Mesenchymal stem cell (in vitro differentiated cells and primary cell): ENCODE measurements around the gene ZNF215.
"Not testable (repeated sequence)": the region's sequence is repeated elsewhere in the genome, so short reads cannot be mapped to it uniquely, and the experiment has no call there.

ENCODE experiments used
- DNase-seq: peaks from one replicate; pipeline ENCODE4 v3.0.0-alpha.2; 2013
- H2AFZ ChIP-seq: one replicate; pipeline ENCODE4 v1.6.1; 2013; ENCODE audit warnings: low read depth, mild to moderate bottlenecking, control low read depth, inconsistent platforms, low read length, moderate library complexity
- H2AK5ac ChIP-seq: 2 replicates; pipeline ENCODE4 v1.6.1; 2013; ENCODE audit warnings: low read length, moderate library complexity, mild to moderate bottlenecking, inconsistent platforms; ENCODE audit not compliant: severe bottlenecking
- H2BK120ac ChIP-seq: one replicate; pipeline ENCODE4 v1.6.1; 2013; ENCODE audit warnings: low read depth, mild to moderate bottlenecking, inconsistent platforms, low read length, moderate library complexity
- H2BK12ac ChIP-seq, 2 experiments: one replicate each; pipeline ENCODE4 v1.6.1; 2013; ENCODE audit warnings: inconsistent platforms in 2 of 2, low read length in 2 of 2, mild to moderate bottlenecking in 2 of 2, moderate library complexity in 2 of 2, control low read depth in 1 of 2
- H2BK15ac ChIP-seq: one replicate; pipeline ENCODE4 v1.6.1; 2013; ENCODE audit warnings: mild to moderate bottlenecking, low read depth, inconsistent platforms; ENCODE audit not compliant: poor library complexity, severe bottlenecking
- H2BK5ac ChIP-seq: 2 replicates; pipeline ENCODE4 v1.6.1; 2013; ENCODE audit warnings: low read depth, mild to moderate bottlenecking, low read length, control low read depth, inconsistent platforms; ENCODE audit not compliant: poor library complexity, severe bottlenecking
- H3K14ac ChIP-seq, 2 experiments: one replicate each; pipeline ENCODE4 v1.6.1; 2013; ENCODE audit warnings: inconsistent platforms in 2 of 2, low read length in 2 of 2, control low read depth in 1 of 2, mild to moderate bottlenecking in 1 of 2, moderate library complexity in 1 of 2
- H3K18ac ChIP-seq, 2 experiments: one replicate each; pipeline ENCODE4 v1.6.1; 2013; ENCODE audit warnings: inconsistent platforms in 2 of 2, low read length in 2 of 2, control low read depth in 1 of 2, low read depth in 1 of 2, mild to moderate bottlenecking in 1 of 2
- H3K23ac ChIP-seq, 2 experiments: one replicate each; pipeline ENCODE4 v1.6.1; 2013; ENCODE audit warnings: inconsistent platforms in 2 of 2, low read length in 2 of 2, mild to moderate bottlenecking in 2 of 2, moderate library complexity in 2 of 2, control low read depth in 1 of 2
- H3K27ac ChIP-seq: 2 replicates; pipeline ENCODE4 v1.5.1; 2013; ENCODE audit warnings: mild to moderate bottlenecking, moderate library complexity, low read length, control low read depth, inconsistent platforms; ENCODE audit not compliant: poor library complexity, severe bottlenecking
- H3K27me3 ChIP-seq, 2 experiments: 2 replicates each; pipeline versions ENCODE4 v1.6.1 to v1.7.0; 2013; ENCODE audit warnings: low read length in 2 of 2, mild to moderate bottlenecking in 2 of 2, moderate library complexity in 2 of 2, control low read depth in 1 of 2, inconsistent platforms in 1 of 2; ENCODE audit not compliant: control insufficient read depth in 1 of 2, insufficient read depth in 1 of 2
- H3K36me3 ChIP-seq, 2 experiments: 2 replicates each; pipeline versions ENCODE4 v1.6.1 to v1.7.0; 2013; ENCODE audit warnings: low read length in 2 of 2, control low read depth in 1 of 2, inconsistent platforms in 1 of 2, low read depth in 1 of 2, mild to moderate bottlenecking in 1 of 2; ENCODE audit not compliant: insufficient read depth in 2 of 2, control insufficient read depth in 1 of 2
- H3K4ac ChIP-seq, 2 experiments: one replicate each; pipeline ENCODE4 v1.6.1; 2013; ENCODE audit warnings: inconsistent platforms in 2 of 2, low read length in 2 of 2, mild to moderate bottlenecking in 2 of 2, moderate library complexity in 2 of 2, control low read depth in 1 of 2, low read depth in 1 of 2
- H3K4me1 ChIP-seq: 2 replicates; pipeline ENCODE4 v1.6.1; 2013; ENCODE audit warnings: low read depth, low read length, control low read depth; ENCODE audit not compliant: control insufficient read depth, insufficient read depth
- H3K4me2 ChIP-seq: 2 replicates; pipeline ENCODE4 v1.6.1; 2013; ENCODE audit warnings: low read length, mild to moderate bottlenecking, inconsistent platforms; ENCODE audit not compliant: poor library complexity, severe bottlenecking
- H3K4me3 ChIP-seq, 2 experiments: 2 replicates each; pipeline versions ENCODE4 v1.5.1 to v1.7.0; 2013; ENCODE audit warnings: low read length in 2 of 2, mild to moderate bottlenecking in 2 of 2, control low read depth in 1 of 2, low read depth in 1 of 2; ENCODE audit not compliant: insufficient read depth in 1 of 2
- H3K79me1 ChIP-seq: replicated peaks from 2 replicates; pipeline ENCODE4 v1.6.1; 2013; ENCODE audit warnings: mild to moderate bottlenecking, control low read depth, low read length, inconsistent platforms; ENCODE audit not compliant: poor library complexity, severe bottlenecking
- H3K9ac ChIP-seq: 2 replicates; pipeline ENCODE4 v1.7.0; 2013; ENCODE audit warnings: mild to moderate bottlenecking, low read length, moderate library complexity
- H3K9me3 ChIP-seq: 2 replicates; pipeline ENCODE4 v1.7.0; 2013; ENCODE audit warnings: mild to moderate bottlenecking, low read length; ENCODE audit not compliant: control insufficient read depth
- H4K8ac ChIP-seq: one replicate; pipeline ENCODE4 v1.6.1; 2013; ENCODE audit warnings: inconsistent platforms, mild to moderate bottlenecking, low read length, moderate library complexity
- H4K91ac ChIP-seq: one replicate; pipeline ENCODE4 v1.6.1; 2013; ENCODE audit warnings: mild to moderate bottlenecking, low read length, inconsistent platforms
- WGBS: methylation state at CpG from one replicate; pipeline ENCODE4 v1.1.7; 2013; ENCODE audit warnings: mixed read lengths; 5-methylcytosine and 5-hydroxymethylcytosine counted together

Gene ZNF215

GRCh38 chr11:6954248-6954647, 28.0 kb downstream of the ZNF215 start:
- H2BK12ac ChIP-seq, H3K4me1 ChIP-seq, H3K27ac ChIP-seq, H3K4ac ChIP-seq, H2BK15ac ChIP-seq, H3K9me3 ChIP-seq, H3K36me3 ChIP-seq, DNase-seq, H2AK5ac ChIP-seq, H3K23ac ChIP-seq, H2BK5ac ChIP-seq, H3K9ac ChIP-seq, H3K14ac ChIP-seq, H3K4me2 ChIP-seq, H3K79me1 ChIP-seq, H4K91ac ChIP-seq, H3K18ac ChIP-seq, H3K27me3 ChIP-seq, H4K8ac ChIP-seq, H2AFZ ChIP-seq, H3K4me3 ChIP-seq, H2BK120ac ChIP-seq: not testable (repeated sequence)
- WGBS: 99% methylated on average over 9 of the region's 10 CpGs

- Histone ChIP-seq H3K9ac (no peak overlapping the region), H2AFZ (no peak overlapping the region), H2AK5ac (no peak overlapping the region), H2BK15ac (no peak overlapping the region), H4K91ac (no peak overlapping the region), H3K4me2 (no peak overlapping the region), H3K14ac (no peak overlapping the region), H3K27ac (no peak overlapping the region), H3K4me3 (no peak overlapping the region), H2BK5ac (no peak overlapping the region), H3K23ac (no peak overlapping the region), H4K8ac (no peak overlapping the region), H3K18ac (no peak overlapping the region), H3K4ac (no peak overlapping the region), H3K9me3 (no peaks in the 10 kb centered on the region), H3K27me3 (no peaks in the 10 kb centered on the region), H3K79me1 (no peaks in the 10 kb centered on the region), H3K36me3 (no peaks in the 10 kb centered on the region), H2BK12ac (no peak overlapping the region), H3K4me1 (no peaks in the 10 kb centered on the region), H2BK120ac (no peak overlapping the region)
- DNase-seq: no peak
Measured at GRCh38 chr11:6962141-6962540, 35.9 kb downstream of the ZNF215 start.

DNA sequence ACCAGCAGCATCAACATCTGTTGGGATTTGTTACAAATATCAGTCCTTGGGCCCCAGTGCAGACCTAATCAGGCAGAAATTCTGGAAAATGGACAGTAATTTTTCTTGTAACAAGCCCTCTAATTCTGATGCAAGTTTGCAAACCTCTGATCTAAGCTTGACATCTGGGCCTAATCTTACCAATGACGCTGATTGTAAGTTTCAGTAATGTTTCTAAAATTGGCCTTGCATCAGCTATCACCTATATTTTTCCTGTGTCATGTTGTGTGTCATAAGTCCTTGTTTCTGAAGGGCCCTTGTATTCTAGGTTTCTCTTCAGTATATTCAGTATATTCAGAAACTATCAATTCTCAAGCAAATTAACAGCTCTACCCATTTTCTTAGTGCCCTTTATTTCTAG, 36.4 kb downstream of the ZNF215 start:
- Histone ChIP-seq H2BK120ac (no peak overlapping the region), H3K9me3 (no peaks in the 10 kb centered on the region), H3K4me2 (no peak overlapping the region), H3K18ac (no peak overlapping the region), H3K14ac (no peak overlapping the region), H2BK5ac (no peak overlapping the region), H2BK15ac (no peak overlapping the region), H3K4me3 (no peak overlapping the region), H3K27me3 (no peaks in the 10 kb centered on the region), H3K23ac (no peak overlapping the region), H3K4ac (no peak overlapping the region), H2BK12ac (no peak overlapping the region), H3K4me1 (no peaks in the 10 kb centered on the region), H4K91ac (no peak overlapping the region), H3K27ac (no peak overlapping the region), H3K9ac (no peak overlapping the region), H2AK5ac (no peak overlapping the region), H4K8ac (no peak overlapping the region), H2AFZ (no peak overlapping the region), H3K36me3 (no peaks in the 10 kb centered on the region), H3K79me1 (no peaks in the 10 kb centered on the region)
- DNase-seq: no peak
- WGBS: 100% methylated on average over 1 of the region's 1 CpG

GRCh38 chr11:6968816-6969215, 42.6 kb downstream of the ZNF215 start:
- DNase-seq: no peak
- no peak overlapping the region for H3K18ac ChIP-seq
- no peak overlapping the region for H3K4me3 ChIP-seq
- WGBS: no CpG with 5 or more reads among the region's 1 CpG
- H3K79me1 ChIP-seq: no peaks in the 10 kb centered on the region
- no peaks in the 10 kb centered on the region for H3K4me1 ChIP-seq
- no peak overlapping the region for H3K23ac ChIP-seq
- H4K91ac ChIP-seq: no peak overlapping the region
- peak overlapping the region; percentile 50 for H3K9ac ChIP-seq
- no peak overlapping the region for H2BK15ac ChIP-seq
- no peak overlapping the region for H2AFZ ChIP-seq
- no peak overlapping the region for H2AK5ac ChIP-seq
- no peak overlapping the region for H4K8ac ChIP-seq
- no peak overlapping the region for H3K4me2 ChIP-seq
- no peak overlapping the region for H3K27ac ChIP-seq
- no peaks in the 10 kb centered on the region for H3K36me3 ChIP-seq
- no peaks in the 10 kb centered on the region for H3K9me3 ChIP-seq
- no peaks in the 10 kb centered on the region for H3K27me3 ChIP-seq
- H3K14ac ChIP-seq: no peak overlapping the region
- H3K4ac ChIP-seq: no peak overlapping the region
- H2BK5ac ChIP-seq: no peak overlapping the region
- H2BK120ac ChIP-seq: no peak overlapping the region
- no peak overlapping the region for H2BK12ac ChIP-seq
